GM20431 (cell line): Measurements from ENCODE around the gene HMCES.
"Not testable (repeated sequence)": the region's sequence is repeated elsewhere in the genome, so short reads cannot be mapped to it uniquely, and the experiment has no call there.

ENCODE experiments used
- in situ Hi-C: fragments of 300-500 bp; cut with MseI, MboI; formaldehyde crosslinking; loops from one replicate; pipeline ENCODE4 v1.15.0; 2020; ENCODE audit warnings: low sequenced_read_pairs; ENCODE audit not compliant: unreplicated experiment

The HMCES gene

DNA sequence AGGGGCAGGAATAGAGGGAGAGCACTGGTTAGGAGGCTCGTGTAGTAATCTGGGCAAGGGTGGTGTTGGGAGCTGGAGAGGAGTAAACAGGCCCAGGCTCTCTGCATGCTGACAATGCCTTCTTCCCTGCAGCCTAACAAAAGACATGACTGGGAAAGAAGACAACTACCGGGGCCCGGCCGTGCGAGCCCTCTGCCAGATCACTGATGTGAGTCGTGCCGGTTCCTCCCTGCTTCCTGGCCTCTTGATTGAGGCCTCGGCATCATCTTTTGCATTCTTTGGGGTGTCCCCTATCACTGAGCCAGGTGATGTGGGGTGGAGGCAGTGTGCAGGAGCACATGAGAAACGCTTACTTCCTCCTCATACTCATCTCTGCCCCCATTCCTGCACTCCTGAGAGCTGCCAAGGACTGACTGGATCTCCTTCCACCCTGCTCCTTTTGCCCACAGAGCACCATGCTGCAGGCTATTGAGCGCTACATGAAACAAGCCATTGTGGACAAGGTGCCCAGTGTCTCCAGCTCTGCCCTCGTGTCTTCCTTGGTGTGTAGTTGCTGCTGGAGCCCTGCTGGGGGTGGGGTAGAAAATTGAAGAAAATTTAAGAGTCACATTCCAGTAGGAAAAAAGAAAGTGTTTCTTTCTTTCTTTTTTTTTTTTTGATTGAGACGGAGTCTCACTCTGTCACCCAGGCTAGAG lies 24.0 kb upstream of the HMCES start:
- in situ Hi-C loops: no loop called here

DNA sequence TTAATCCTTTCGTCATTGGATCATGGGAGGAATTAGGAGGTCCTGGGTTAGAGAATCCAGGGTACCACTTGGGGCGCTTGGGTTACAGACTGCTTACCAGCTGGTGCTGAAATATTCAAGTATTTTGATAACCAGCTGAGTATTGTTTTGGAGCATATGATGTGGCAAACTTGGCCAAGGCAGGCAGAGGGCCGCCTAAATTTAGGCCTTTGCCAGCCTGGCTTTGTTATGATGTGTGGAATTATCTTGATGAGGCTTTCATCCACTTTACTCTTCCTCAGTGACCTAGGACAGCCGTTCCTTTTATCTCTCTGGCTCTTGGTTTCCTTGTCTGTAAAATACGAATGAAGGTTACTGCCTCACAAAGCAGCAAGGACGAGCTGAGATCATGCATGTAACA lies 22.4 kb upstream of the HMCES start:
- in situ Hi-C loops: no loop called here

DNA sequence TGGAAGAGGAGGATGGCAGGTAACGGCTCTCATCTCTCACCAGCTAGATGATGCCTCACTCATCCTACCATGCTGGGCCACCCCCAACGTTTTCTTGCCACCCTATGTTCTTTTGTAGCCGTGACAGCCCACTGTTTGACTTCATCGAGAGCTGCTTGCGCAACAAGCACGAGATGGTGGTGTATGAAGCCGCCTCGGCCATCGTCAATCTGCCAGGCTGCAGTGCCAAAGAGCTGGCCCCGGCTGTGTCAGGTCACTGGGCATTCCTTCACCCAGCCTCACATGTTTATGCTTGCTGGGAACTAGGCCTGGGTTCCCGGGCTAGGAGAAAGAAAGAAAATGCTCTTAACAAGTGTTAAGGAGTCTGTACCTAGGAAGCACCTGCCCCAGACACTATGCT lies 21.1 kb upstream of the HMCES start:
- in situ Hi-C loops: no loop called here

DNA sequence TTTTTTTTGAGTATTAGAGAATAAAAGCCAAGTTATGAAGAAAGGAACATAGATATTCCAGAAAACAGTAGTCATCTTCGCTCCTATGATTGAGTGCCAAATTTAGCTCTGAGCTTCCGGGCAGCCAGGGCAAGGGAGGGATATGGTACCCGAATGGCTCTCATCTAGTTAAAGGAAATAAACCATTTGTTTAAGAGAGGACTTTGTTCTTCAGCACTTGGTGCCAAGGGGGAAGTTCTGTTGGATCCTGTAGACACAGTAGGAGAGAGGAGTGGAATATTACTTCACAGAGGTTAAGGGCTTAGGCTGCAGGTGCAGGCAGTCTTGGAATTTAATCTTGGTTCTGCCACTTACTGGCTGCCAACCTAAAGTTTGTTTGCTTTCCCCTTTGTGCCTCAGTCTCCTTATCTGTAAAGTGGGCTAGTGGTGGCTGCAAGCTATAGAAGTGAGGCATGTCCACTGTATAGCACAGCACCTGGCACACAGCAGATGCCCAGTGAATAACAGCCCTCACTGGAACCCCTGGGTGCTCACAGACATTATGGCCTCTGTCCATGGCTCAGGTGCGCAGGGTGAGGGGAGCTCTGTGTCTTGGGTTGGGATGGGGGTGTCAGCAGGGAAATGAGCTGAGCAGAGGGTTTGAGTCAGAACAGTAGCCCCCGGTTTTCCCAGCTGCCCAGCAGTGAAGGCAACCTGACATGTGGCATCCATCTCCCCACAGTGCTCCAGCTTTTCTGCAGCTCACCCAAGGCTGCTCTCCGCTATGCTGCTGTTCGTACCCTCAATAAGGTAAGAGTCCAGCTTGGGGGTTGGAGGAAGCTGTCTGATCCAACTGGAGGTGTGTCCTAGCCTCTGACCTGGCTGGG lies 18.8 kb upstream of the HMCES start:
- in situ Hi-C loops: no loop called here

DNA sequence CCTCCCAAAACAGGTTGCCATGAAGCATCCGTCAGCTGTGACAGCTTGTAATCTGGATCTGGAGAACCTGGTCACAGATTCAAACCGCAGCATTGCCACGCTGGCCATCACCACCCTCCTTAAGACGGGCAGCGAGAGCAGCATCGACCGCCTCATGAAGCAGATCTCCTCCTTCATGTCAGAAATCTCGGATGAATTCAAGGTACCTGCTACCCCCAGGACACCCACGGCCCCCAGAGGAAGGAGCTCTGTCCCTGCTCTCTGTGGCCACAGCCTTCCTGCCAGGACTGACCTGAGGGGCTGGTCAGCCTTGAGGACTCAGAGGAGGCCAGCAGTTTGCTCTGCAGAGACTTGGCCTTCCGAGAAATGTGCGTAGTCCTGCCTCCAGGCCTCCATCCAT lies 18.1 kb upstream of the HMCES start:
- in situ Hi-C loops: no loop called here

DNA sequence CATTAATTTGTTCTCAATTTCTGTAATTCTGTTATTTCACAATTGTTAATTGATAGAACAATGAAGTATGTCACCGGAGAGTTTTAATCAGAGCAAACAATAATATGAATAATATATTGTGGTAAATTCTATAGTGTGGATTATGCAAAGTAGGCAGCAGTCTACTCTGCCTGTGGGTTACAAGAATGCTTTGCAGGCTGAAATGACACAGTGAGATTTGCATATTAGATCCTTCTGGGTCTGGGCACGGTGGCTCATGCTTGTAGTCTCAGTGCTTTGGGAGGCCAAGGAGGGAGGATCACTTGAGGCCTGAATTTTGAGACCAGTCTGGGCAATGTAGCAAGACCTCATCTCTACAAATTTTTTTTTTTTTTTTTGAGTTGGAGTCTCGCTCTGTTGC lies 16.8 kb upstream of the HMCES start:
- in situ Hi-C loops: no loop called here

DNA sequence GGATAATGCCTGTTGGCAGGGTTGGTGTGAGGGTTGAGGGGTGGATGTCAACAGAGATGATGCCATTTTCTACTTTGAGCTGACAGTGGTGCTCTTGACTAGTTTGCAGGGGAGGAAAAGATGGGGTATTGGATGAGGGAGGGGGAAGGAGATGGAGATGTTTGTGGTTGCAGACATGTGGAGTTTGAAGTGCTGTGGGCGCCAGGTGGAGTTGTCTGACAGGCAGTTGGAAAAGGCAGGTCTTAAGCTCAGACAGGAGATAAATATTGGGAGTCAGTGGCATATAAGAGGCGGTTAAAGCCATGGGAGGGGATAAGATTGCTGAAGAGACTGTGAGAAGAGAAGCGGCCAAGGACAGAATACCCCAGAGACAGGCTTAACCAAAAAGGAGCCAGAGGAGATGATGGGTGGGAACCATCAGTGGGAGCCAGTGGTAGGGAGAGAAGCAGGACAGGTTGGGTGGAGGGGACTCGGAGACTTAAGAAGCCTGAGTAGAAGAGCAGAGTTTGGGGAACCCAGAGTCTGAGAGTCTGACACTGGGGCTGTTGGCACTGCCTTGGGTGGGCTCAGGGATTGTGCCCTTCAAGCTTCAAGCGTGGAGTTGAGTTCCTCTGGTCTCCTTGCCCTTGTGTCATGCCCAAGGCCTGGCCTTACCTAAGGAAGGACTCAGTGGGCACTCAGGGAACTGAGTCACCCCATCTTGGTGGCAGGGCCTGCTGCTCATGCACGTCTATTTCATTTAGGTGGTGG lies 15.3 kb upstream of the HMCES start:
- in situ Hi-C loops: no loop called here

DNA sequence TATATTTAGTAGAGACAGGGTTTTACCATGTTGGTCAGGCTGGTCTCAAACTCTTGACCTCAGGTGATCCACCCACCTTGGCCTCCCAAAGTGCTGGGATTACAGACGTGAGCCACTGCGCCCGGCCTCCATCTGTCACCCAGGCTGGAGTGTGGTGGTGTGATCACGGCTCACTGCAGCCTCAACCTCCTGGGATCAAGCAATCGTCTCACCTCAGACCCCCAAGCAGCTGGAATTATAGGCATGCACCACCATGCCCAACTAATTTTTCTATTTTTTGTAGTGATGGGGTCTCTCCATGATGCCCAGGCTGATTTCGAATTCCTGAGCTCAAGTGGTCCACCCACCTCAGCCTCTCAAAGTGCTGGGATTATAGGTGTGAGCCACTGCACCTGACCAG lies 13.7 kb upstream of the HMCES start:
- in situ Hi-C loops: not testable (repeated sequence)

DNA sequence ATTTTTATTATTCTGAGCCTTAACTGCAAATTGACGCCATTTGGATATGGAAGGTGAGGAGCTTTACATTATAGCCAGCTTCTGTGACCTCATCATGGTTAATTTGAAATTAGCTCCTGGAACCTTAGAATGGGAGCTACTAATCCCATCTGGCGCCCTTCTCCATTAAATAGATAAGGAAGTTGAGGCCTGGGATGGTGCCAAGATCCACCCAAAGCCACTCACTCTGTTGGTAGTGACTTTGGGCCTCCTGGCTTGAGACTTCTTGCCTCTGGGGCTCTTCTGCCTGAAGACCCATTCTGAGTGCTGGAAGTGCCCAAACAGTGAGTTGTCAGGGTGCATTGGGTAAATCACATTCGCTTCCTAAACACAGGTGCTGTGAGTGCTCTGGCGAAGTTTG lies 12.0 kb upstream of the HMCES start:
- in situ Hi-C loops: no loop called here

DNA sequence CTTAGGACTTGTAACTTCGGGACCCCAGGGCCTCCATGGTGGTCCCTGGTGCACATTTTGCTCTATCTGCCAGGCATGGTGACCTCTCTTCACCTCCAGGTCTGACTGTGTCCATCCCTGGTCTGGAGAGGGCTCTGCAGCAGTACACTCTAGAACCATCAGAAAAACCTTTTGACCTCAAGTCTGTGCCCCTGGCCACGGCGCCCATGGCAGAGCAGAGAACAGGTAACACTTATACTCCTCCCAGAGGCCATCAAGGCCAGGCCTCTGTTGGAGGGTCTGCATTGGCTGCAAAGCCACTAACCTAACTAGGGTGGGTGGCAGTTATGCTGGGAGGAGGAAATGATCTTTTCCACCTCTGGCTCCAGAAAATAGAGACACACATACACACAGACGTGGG lies 10.3 kb upstream of the HMCES start:
- in situ Hi-C loops: no loop called here

DNA sequence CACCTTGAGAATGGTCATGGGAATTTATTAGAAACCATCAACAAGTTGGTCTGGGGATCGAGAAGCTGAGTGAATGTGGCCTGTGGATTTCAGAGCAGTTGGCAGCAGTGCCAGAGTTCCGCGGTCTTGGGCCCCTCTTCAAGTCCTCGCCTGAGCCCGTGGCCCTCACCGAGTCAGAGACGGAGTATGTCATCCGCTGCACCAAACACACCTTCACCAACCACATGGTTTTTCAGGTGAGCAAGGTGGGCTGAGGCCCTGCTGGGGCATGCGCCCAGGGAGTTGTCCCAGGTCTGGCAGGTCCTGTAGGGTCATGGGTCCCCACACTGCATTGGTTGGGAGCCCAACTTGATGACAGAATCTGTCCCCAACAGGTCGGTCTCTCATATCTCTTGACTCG lies 7.0 kb upstream of the HMCES start:
- in situ Hi-C loops: no loop called here

DNA sequence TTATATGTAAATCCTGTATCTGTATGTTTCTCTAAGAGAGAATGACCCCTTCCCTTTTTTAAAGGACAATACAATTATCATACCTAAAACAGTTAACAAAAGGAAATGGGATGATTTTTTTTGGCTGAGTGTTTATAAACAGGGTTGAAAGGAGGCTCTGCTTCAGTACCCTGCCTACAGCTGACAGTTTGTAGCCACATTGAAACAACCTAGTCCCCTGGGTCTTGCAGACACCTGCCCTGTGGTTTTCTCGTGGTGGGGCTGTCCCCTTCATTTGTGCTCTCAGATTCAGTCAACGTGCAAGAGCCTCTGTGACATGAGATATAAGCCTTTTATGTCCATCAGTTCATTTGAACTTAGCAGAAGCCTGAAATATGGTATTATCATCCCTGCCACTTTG lies 2.3 kb upstream of the HMCES start:
- in situ Hi-C loops: no loop called here

DNA sequence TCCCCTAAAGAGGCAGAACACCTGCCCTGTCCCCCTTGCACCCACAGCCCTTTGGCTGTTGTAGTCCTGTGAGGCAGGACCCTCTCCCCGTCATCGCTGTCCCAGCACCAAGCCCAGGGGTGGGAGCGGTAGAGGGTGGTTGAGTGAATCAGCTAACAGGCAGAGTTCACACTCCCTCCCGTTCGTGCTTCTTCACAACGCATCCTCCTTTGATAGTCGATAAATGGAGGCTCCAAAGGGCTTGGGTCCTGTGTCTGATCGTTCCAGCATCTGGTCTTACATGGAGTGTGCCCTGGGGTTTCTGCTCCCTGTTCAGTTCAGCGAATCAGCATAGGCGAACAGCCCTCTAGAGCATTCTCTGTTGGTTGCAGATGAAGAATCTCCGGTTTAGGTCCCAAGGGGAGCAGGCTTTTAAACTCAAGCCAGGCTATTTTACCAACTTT lies 820 bp upstream of the HMCES start:
- in situ Hi-C loops: no loop called here

DNA sequence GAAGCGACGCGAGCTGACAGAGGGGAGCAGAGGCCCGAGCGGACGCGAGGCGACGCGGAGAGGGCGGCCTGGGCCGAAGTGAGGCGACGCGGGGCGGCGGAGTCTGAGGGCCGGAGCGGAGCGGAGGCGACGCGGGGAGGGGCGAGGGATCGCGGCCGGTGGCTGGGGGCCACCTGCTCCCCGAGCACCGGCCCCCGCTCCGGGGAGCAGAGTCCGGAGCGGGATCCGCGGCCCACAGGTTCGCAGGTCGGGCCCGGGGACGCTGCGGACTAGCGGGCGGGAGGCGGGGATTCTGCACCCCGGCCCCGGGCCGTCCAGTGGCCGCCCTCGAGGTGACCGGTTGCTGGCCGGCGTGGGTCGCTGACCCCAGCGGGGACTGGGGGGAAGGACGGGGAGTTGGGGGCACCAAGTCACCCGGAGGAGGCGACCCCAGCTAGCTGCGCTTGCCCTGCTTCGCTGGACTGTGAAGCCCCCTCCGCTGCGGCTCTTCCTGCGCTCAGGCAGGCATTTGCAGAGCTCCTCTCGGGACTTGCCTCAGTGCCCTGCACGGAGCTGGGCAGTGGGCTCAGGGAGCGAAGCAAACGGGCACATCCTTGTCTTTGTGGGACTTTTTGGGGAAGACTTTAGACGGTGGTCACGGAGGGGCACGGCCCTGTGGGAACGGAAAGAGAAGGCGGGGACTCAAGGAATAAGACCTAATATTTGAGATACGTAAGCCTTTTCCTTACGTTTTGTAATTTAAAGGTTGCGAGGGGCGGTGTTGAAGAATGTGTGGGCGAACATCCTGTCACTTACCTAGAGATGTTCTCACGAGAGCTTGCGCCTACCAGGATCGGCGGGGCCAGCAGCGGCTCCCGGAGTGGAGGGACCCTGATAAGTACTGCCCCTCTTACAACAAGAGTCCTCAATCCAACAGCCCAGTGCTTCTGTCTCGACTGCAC lies 566 bp downstream of the HMCES start:
- in situ Hi-C loops: no loop called here

DNA sequence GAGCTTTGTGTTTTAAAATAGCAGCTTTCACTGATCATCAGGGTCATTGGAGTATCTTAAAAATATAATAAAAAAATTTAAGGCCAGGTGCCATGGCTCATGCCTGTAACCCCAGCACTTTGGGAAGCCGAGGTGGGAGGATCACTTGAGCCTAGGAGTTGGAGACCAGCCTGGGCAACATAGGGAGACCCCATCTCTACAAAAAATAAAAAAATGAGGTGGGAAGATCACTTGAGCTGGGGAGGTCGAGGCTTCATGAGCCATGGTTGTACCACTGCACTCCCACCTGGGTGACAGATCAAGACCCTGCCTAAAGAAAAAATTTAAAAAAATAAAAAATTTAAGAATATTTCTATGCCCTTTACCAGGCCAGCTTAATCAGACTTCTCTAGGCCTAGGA lies 1.5 kb downstream of the HMCES start:
- in situ Hi-C loops: no loop called here

DNA sequence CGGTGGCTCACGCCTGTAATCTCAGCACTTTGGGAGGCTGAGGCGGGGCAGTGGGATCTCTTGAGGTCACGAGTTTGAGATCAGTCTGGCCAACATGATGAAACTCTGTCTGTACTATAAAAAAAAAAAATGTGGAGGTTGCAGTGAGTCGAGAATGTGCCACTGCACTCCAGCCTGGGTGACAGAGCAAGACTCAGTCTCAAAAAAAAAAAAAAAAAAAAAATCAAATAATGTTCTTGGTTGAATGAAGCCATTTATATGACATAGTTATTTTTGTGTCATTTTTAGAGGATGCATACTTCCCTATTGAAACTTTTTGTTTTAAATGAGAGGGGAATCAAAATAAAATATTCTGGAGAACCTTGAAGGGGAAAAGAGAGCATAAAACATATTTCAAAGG lies 3.1 kb downstream of the HMCES start:
- in situ Hi-C loops: no loop called here

DNA sequence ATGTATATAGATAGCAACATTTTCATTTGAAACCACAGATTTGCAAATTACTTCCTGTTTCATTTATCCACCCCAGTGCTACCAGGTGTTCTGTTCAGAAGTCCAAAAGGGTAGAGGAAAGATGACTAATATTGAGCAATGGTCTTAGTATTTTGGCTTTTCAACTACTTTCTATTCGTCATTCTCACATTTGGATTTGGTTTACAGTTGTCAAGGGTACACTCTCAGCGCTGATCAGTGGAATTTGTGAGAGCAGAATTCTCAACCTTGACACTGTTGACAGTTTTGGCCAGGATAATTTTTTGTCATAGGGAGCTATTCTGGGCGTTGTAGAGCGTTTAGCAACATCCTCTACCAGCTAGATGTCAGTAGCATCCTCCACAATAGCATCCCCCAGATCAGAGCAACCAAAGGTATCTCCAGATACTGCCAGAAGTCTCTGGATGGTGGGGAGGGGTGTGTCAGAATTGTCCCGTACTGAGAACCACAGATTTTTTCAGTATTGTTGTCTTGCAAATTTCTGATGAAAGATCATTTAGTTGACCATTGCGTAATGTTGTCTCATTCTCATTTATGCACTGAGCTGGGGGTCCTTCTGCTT lies 4.2 kb downstream of the HMCES start:
- in situ Hi-C loops: no loop called here

DNA sequence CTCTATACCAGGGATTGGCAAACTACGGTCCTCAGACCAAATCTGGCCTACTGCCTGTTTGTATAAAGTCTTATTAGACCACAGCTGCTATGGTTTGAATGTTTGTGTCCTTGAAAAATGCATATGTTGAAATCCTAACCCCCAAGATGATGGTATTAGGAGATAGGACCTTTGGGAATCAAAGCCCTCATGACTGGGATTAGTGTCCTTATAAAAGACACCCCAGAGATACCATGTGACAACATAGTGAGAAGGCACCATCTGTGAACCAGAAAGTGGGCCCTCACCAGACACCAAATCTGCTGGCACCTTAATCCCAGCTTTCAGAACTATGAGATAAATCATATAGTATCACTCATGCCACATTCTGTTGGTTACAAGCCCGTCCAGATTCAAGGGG lies 7.4 kb downstream of the HMCES start:
- in situ Hi-C loops: no loop called here

DNA sequence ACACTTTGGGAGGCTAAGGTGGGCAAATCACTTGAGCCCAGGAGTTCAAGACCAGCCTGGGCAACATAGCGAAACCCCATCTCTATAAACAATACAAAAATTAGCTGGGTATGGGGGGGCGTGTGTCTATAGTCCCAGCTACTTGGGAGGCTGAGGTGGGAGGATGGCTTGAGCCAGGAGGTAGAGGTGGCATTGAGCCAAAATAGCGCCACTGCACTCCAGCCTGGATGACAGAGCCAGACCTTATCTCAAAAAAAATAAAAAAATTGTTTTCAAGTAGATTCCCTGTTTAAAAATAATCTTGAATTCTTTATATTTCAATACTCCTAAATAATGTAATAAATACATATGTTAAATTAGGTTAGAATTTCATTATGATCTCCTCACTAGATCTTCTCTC lies 9.8 kb downstream of the HMCES start:
- in situ Hi-C loops: no loop called here
